SK-N-SH (cell line): ENCODE data around the gene TTC22. TPM values are rescaled to one million over a fixed set of nuclear protein-coding genes. Genes with fewer than 3 reads are reported as not detected.

Experiments
- CTCF ChIA-PET: fragments of 300-600, 350-600 bp; formaldehyde crosslinking; extraction: SDS; loops from one replicate; lab custom pipeline; 2021; lab: Yijun Ruan, JAX
- POLR2A ChIA-PET: fragments of 350-600 bp; sonication (Branson Sonifier 250); formaldehyde crosslinking; extraction: SDS; loops from one replicate; lab custom pipeline; 2020; ENCODE audit warnings: antibody characterized with exemption, inconsistent platforms; lab: Yijun Ruan, JAX
- DNase-seq: peaks from one replicate; pipeline ENCODE4 v3.0.0; 2012
- H2AFZ ChIP-seq: fragments of 200-600 bp; sonication (generic); 2 replicates; pipeline ENCODE4 v1.8.1; 2016; ENCODE audit warnings: antibody characterized with exemption, mild to moderate bottlenecking, low read depth
- H3F3A ChIP-seq: fragments of 200-600 bp; sonication (generic); replicated peaks from 2 replicates; pipeline ENCODE3; 2016; ENCODE audit warnings: antibody characterized with exemption, mild to moderate bottlenecking; ENCODE audit not compliant: insufficient read depth
- H3K27ac ChIP-seq, 2 experiments: fragments of 200-500 bp in 1 of 2; fragments of 200-600 bp in 1 of 2; sonication (Bioruptor generic) in 1 of 2; sonication (generic), shearing (Covaris generic) in 1 of 2; 2 replicates each; pipeline versions ENCODE4 v1.5.1 to v1.6.1; 2014 to 2016; ENCODE audit warnings: low read depth in 2 of 2, inconsistent platforms in 1 of 2, low read length in 1 of 2, mild to moderate bottlenecking in 1 of 2, mixed read lengths in 1 of 2
- H3K27me3 ChIP-seq: fragments of 200-600 bp; sonication (generic), shearing (Covaris generic); 2 replicates; pipeline ENCODE4 v1.6.1; 2016; ENCODE audit warnings: mixed run types; ENCODE audit not compliant: insufficient read depth
- H3K36me3 ChIP-seq, 2 experiments: fragments of 200-500 bp in 1 of 2; fragments of 200-600 bp in 1 of 2; sonication (Bioruptor generic) in 1 of 2; sonication (generic) in 1 of 2; replicated peaks in 1 of 2; 2 replicates each; pipeline versions ENCODE3 to v1.5.1; 2014 to 2016; ENCODE audit warnings: low read length in 1 of 2, mild to moderate bottlenecking in 1 of 2; ENCODE audit not compliant: insufficient read depth in 2 of 2, control insufficient read depth in 1 of 2
- H3K4me1 ChIP-seq, 2 experiments: fragments of 200-500 bp in 1 of 2; fragments of 200-600 bp in 1 of 2; sonication (Bioruptor generic) in 1 of 2; sonication (generic), shearing (Covaris generic) in 1 of 2; 2 replicates each; pipeline versions ENCODE4 v1.5.1 to v1.6.1; 2014 to 2016; ENCODE audit warnings: low read depth in 1 of 2, low read length in 1 of 2, mixed run types in 1 of 2; ENCODE audit not compliant: insufficient read depth in 2 of 2, control insufficient read depth in 1 of 2
- H3K4me2 ChIP-seq: fragments of 200-600 bp; sonication (generic), shearing (Covaris generic); 2 replicates; pipeline ENCODE4 v1.6.1; 2017; ENCODE audit warnings: mixed run types
- H3K4me3 ChIP-seq, 2 experiments: fragments of 200-500 bp in 1 of 2; fragments of 200-600 bp in 1 of 2; sonication (Bioruptor generic) in 1 of 2; sonication (generic), shearing (Covaris generic) in 1 of 2; 2 replicates each; pipeline versions ENCODE4 v1.5.1 to v1.8.1; 2014 to 2016; ENCODE audit warnings: low read depth in 2 of 2, inconsistent platforms in 1 of 2, low read length in 1 of 2, mild to moderate bottlenecking in 1 of 2, mixed read lengths in 1 of 2, moderate library complexity in 1 of 2
- H3K79me2 ChIP-seq: fragments of 200-600 bp; sonication (generic); 2 replicates; pipeline ENCODE4 v1.8.1; 2017; ENCODE audit warnings: mild to moderate bottlenecking; ENCODE audit not compliant: insufficient read depth
- H3K9ac ChIP-seq: fragments of 200-600 bp; sonication (generic); 2 replicates; pipeline ENCODE4 v1.6.1; 2017; ENCODE audit warnings: mixed run types
- H3K9me2 ChIP-seq: fragments of 200-600 bp; sonication (generic); 2 replicates; pipeline ENCODE4 v1.6.1; 2017; ENCODE audit warnings: mixed run types
- H3K9me3 ChIP-seq: fragments of 200-600 bp; sonication (generic); 2 replicates; pipeline ENCODE4 v1.6.1; 2017; ENCODE audit warnings: mixed run types, mild to moderate bottlenecking, moderate library complexity
- H4K20me1 ChIP-seq: fragments of 200-600 bp; sonication (generic); 2 replicates; pipeline ENCODE4 v1.6.1; 2017; ENCODE audit warnings: mild to moderate bottlenecking, mixed run types; ENCODE audit not compliant: insufficient read depth
- EP300 ChIP-seq, 2 experiments: IDR thresholded peaks; 2 replicates each; pipeline versions ENCODE4 v1.4.0 to v1.6.1; 2012; ENCODE audit warnings: borderline replicate concordance in 1 of 2, low read depth in 1 of 2, low read length in 1 of 2
- FOXJ3 ChIP-seq: sonication (generic); formaldehyde crosslinking; IDR thresholded peaks from 2 replicates; pipeline ENCODE4 v1.5.1; 2020; ENCODE audit warnings: mild to moderate bottlenecking, missing genetic modification reagents
- FOXM1 ChIP-seq: IDR thresholded peaks from 2 replicates; pipeline ENCODE4 v1.4.0; 2012; ENCODE audit warnings: low read depth, mild to moderate bottlenecking
- IRF3 ChIP-seq: fragments of 150-350 bp; IDR thresholded peaks from 2 replicates; pipeline ENCODE4 v1.6.1; 2016; ENCODE audit warnings: mild to moderate bottlenecking, low read depth, low read length
- POLR2AphosphoS5 ChIP-seq: IDR thresholded peaks from 2 replicates; pipeline ENCODE4 v1.6.1; 2012; ENCODE audit warnings: low read depth, low read length
- REST ChIP-seq: IDR thresholded peaks from 2 replicates; pipeline ENCODE4 v1.6.1; 2012; ENCODE audit warnings: mild to moderate bottlenecking, low read depth, low read length, moderate library complexity
- TEAD4 ChIP-seq: IDR thresholded peaks from 2 replicates; pipeline ENCODE4 v1.4.0; 2012; ENCODE audit warnings: mild to moderate bottlenecking, borderline replicate concordance; ENCODE audit not compliant: insufficient read depth
- YY1 ChIP-seq: IDR thresholded peaks from 2 replicates; pipeline ENCODE4 v1.4.0; 2012; ENCODE audit warnings: low read depth, mild to moderate bottlenecking
- ZBTB33 ChIP-seq: IDR thresholded peaks from 2 replicates; pipeline ENCODE4 v1.4.0; 2012; ENCODE audit warnings: low read depth, borderline replicate concordance
- WGBS: methylation state at CpG from one replicate; pipeline ENCODE4 v1.1.6; 2017; ENCODE audit warnings: low lambda C conversion rate; 5-methylcytosine and 5-hydroxymethylcytosine counted together
- polyA plus RNA-seq, 3 experiments: library from polyadenylated mRNA; depleted of rRNA; stranded (reverse); fragments of >200 nt; gene quantifications; 2 replicates each; pipeline ENCODE4 v1.2.3, GENCODE V29; 2012

TTC22 gene
- polyA plus RNA-seq, 1 of the 3 experiments (the other 2 are of a cell fraction) = not detected

- no peak for TF ChIP-seq IRF3
Measured at GRCh38 chr1:54842206-54842915, 41.2 kb upstream of the TTC22 start (continued).

GRCh38 chr1:54839824-54840223, 38.7 kb upstream of the TTC22 start:
- Histone ChIP-seq H3K4me1 (no peaks in the 10 kb centered on the region), H3K9me2 (no peaks in the 10 kb centered on the region), H2AFZ (no peak overlapping the region), H3K36me3 (no peaks in the 10 kb centered on the region), H3K27ac (no peak overlapping the region), H3K9ac (no peak overlapping the region), H3K79me2 (no peaks in the 10 kb centered on the region), H3K4me3 (no peak overlapping the region), H3K4me2 (no peak overlapping the region), H3F3A (no peaks in the 10 kb centered on the region), H3K27me3 (no peaks in the 10 kb centered on the region), H4K20me1 (no peaks in the 10 kb centered on the region), H3K9me3 (no peaks in the 10 kb centered on the region)
- ChIA-PET POLR2A (no interaction called here), CTCF (no interaction called here)
- no peak for DNase-seq
- no peak for TF ChIP-seq FOXM1
- TF ChIP-seq EP300 (IDR thresholded peaks at IDR 0.05; ENCODE audit: borderline replicate concordance in 1 of 2, low read depth in 1 of 2, low read length in 1 of 2) = no peak
- TF ChIP-seq TEAD4 = no peak
- TF ChIP-seq ZBTB33 = no peak
- TF ChIP-seq FOXJ3 (CRISPR knock-in tag) = no peak
- WGBS = 44% methylated on average over 2 of the region's 2 CpGs

- Histone ChIP-seq H3K4me3 (no peak overlapping the region), H3F3A (no peaks in the 10 kb centered on the region), H3K4me1 (no peaks in the 10 kb centered on the region), H3K79me2 (no peaks in the 10 kb centered on the region), H3K27me3 (no peaks in the 10 kb centered on the region), H2AFZ (no peak overlapping the region), H3K9ac (no peak overlapping the region), H3K9me3 (no peaks in the 10 kb centered on the region), H4K20me1 (no peaks in the 10 kb centered on the region), H3K4me2 (no peak overlapping the region), H3K36me3 (no peaks in the 10 kb centered on the region), H3K9me2 (no peaks in the 10 kb centered on the region), H3K27ac (no peak overlapping the region)
- ChIA-PET CTCF (no interaction called here), POLR2A (no interaction called here)
- 51% methylated on average over 5 of the region's 5 CpGs for WGBS
- TF ChIP-seq YY1 (no peak), REST (no peak), POLR2AphosphoS5 (no peak)
- DNase-seq = no peak
Measured at GRCh38 chr1:54838565-54839180, 37.5 kb upstream of the TTC22 start.
